HCT116 (cell line): ENCODE data around the gene CXCR5. TPM values are rescaled to one million over a fixed set of nuclear protein-coding genes. Genes with fewer than 3 reads are reported as not detected.

Source experiments
- ATAC-seq: fragments of 200-7000 bp; cut with Tn5 transposase; 2 replicates; pipeline ENCODE4 v1.9.1; 2020; ENCODE audit warnings: mild to moderate bottlenecking, moderate library complexity
- BruUV-seq: library from RNA; stranded (reverse); fragments of 400-500 nt; replicated peaks from 2 replicates; lab custom pipeline; 2021; lab: Mats Ljungman, UMichigan
- CTCF ChIA-PET: fragments of 300-600 bp; sonication (Branson Sonifier 250); formaldehyde crosslinking; loops from one replicate; lab custom pipeline; 2021; ENCODE audit warnings: antibody characterized with exemption; lab: Charles Lee
- POLR2A ChIA-PET: fragments of 300-600, 350-600 bp; sonication (Branson Sonifier 250); formaldehyde crosslinking; loops from one replicate; lab custom pipeline; 2021; ENCODE audit warnings: antibody characterized with exemption; lab: Charles Lee
- RAD21 ChIA-PET, 2 experiments: fragments of 300-600 bp; sonication (Branson Sonifier 250); formaldehyde crosslinking; loops; one replicate each; lab custom pipeline; 2023; ENCODE audit warnings: low total read pairs in 2 of 2; ENCODE audit not compliant: uncharacterized antibody in 2 of 2, unreplicated experiment in 2 of 2, low non-redundant PET in 1 of 2; lab: Charles Lee
- DNase-seq: peaks from one replicate; pipeline ENCODE4 v3.0.0-alpha.2; 2010; ENCODE audit warnings: low read depth, low spot score
- H2AFZ ChIP-seq: fragments of 200-600 bp; shearing (Covaris generic), sonication (generic); 2 replicates; pipeline ENCODE4 v1.6.1; 2017; ENCODE audit warnings: low read depth, mixed run types, mixed read lengths, antibody characterized with exemption, low read length; ENCODE audit not compliant: poor library complexity, severe bottlenecking
- H3K27ac ChIP-seq: 2 replicates; pipeline ENCODE4 v1.5.1; 2012; ENCODE audit warnings: low read depth, low read length
- H3K27me3 ChIP-seq: fragments of 200-600 bp; sonication (generic); 2 replicates; pipeline ENCODE4 v1.6.1; 2016; ENCODE audit warnings: mixed run types, low read length, mixed read lengths; ENCODE audit not compliant: insufficient read depth
- H3K36me3 ChIP-seq, 2 experiments: fragments of 200-500 bp in 1 of 2; fragments of 200-600 bp in 1 of 2; sonication (Bioruptor generic) in 1 of 2; sonication (generic) in 1 of 2; 2 replicates each; pipeline versions ENCODE4 v1.5.1 to v1.6.1; 2014 to 2016; ENCODE audit warnings: low read length in 2 of 2, inconsistent platforms in 1 of 2, mixed read lengths in 1 of 2, mixed run types in 1 of 2; ENCODE audit not compliant: insufficient read depth in 2 of 2, control insufficient read depth in 1 of 2
- H3K4me1 ChIP-seq, 2 experiments: fragments of 200-600 bp in 1 of 2; sonication (generic) in 1 of 2; 2 replicates each; pipeline versions ENCODE4 v1.5.1 to v1.6.1; 2012 to 2017; ENCODE audit warnings: low read length in 2 of 2, inconsistent platforms in 1 of 2, mild to moderate bottlenecking in 1 of 2, mixed read lengths in 1 of 2, mixed run types in 1 of 2, moderate library complexity in 1 of 2; ENCODE audit not compliant: insufficient read depth in 2 of 2, control insufficient read depth in 1 of 2
- H3K4me2 ChIP-seq: fragments of 200-600 bp; sonication (generic); 2 replicates; pipeline ENCODE4 v1.6.1; 2017; ENCODE audit warnings: mixed run types, low read length, mixed read lengths
- H3K4me3 ChIP-seq, 2 experiments: fragments of 200-600 bp in 1 of 2; sonication (generic) in 1 of 2; replicated peaks in 1 of 2; 2 replicates each; pipeline ENCODE4 v1.5.1; 2011 to 2016; ENCODE audit warnings: low read length in 2 of 2, control low read depth in 1 of 2, low read depth in 1 of 2, mild to moderate bottlenecking in 1 of 2, mixed read lengths in 1 of 2, mixed run types in 1 of 2
- H3K79me2 ChIP-seq: fragments of 200-600 bp; sonication (generic); 2 replicates; pipeline ENCODE4 v1.6.1; 2017; ENCODE audit warnings: mild to moderate bottlenecking, mixed run types, low read length, moderate library complexity, mixed read lengths; ENCODE audit not compliant: insufficient read depth
- H3K9ac ChIP-seq: fragments of 200-600 bp; sonication (generic); 2 replicates; pipeline ENCODE4 v1.6.1; 2016; ENCODE audit warnings: low read length, mixed read lengths
- H3K9me2 ChIP-seq: fragments of 200-600 bp; sonication (generic), shearing (Covaris generic); 2 replicates; pipeline ENCODE4 v1.6.1; 2017; ENCODE audit warnings: mixed run types, mild to moderate bottlenecking, moderate library complexity; ENCODE audit not compliant: insufficient read depth
- H3K9me3 ChIP-seq, 2 experiments: fragments of 200-500 bp in 1 of 2; fragments of 200-600 bp in 1 of 2; sonication (Bioruptor generic) in 1 of 2; sonication (generic) in 1 of 2; 2 replicates each; pipeline ENCODE4 v1.6.1; 2014 to 2017; ENCODE audit warnings: low read length in 2 of 2, mixed read lengths in 2 of 2, inconsistent platforms in 1 of 2, low read depth in 1 of 2, mild to moderate bottlenecking in 1 of 2, mixed run types in 1 of 2, moderate library complexity in 1 of 2; ENCODE audit not compliant: control insufficient read depth in 1 of 2, insufficient read depth in 1 of 2
- H4K20me1 ChIP-seq: fragments of 200-600 bp; sonication (generic), shearing (Covaris generic); 2 replicates; pipeline ENCODE4 v1.6.1; 2017; ENCODE audit warnings: mixed run types, mild to moderate bottlenecking, moderate library complexity; ENCODE audit not compliant: insufficient read depth
- CBX3 ChIP-seq: IDR thresholded peaks from 2 replicates; pipeline ENCODE4 v1.6.1; 2012; ENCODE audit warnings: low read depth
- ELF1 ChIP-seq: IDR thresholded peaks from 2 replicates; pipeline ENCODE4 v1.6.1; 2012; ENCODE audit warnings: low read depth, borderline replicate concordance
- EZH2 ChIP-seq: fragments of 200-600 bp; sonication (generic); IDR thresholded peaks from 2 replicates; pipeline ENCODE4 v1.6.1; 2017; ENCODE audit warnings: antibody characterized with exemption, mixed run types
- EZH2phosphoT487 ChIP-seq: fragments of 200-600 bp; IDR thresholded peaks from 2 replicates; pipeline ENCODE4 v1.6.1; 2018; ENCODE audit warnings: antibody characterized with exemption, borderline replicate concordance
- FOSL1 ChIP-seq: IDR thresholded peaks from 2 replicates; pipeline ENCODE4 v1.6.1; 2012; ENCODE audit warnings: low read depth
- POLR2A ChIP-seq: IDR thresholded peaks from 2 replicates; pipeline ENCODE4 v1.7.0; 2011; ENCODE audit warnings: borderline replicate concordance; ENCODE audit not compliant: insufficient read depth, insufficient read length; ENCODE audit errors: extremely low read depth
- SIN3A ChIP-seq: IDR thresholded peaks from 2 replicates; pipeline ENCODE4 v1.6.1; 2012; ENCODE audit warnings: low read depth
- SRF ChIP-seq: IDR thresholded peaks from 2 replicates; pipeline ENCODE4 v1.6.1; 2012; ENCODE audit warnings: low read depth
- TCF7L2 ChIP-seq: IDR thresholded peaks from 2 replicates; pipeline ENCODE4 v1.7.0; 2011; ENCODE audit warnings: borderline replicate concordance, inconsistent platforms; ENCODE audit not compliant: insufficient read depth, insufficient read length; ENCODE audit errors: extremely low read depth
- YY1 ChIP-seq: IDR thresholded peaks from 2 replicates; pipeline ENCODE4 v1.6.1; 2011; ENCODE audit warnings: low read length, low read depth, moderate library complexity, mild to moderate bottlenecking; ENCODE audit not compliant: insufficient replicate concordance; ENCODE audit errors: extremely low read depth
- ZNF274 ChIP-seq: fragments of 200-500 bp; sonication (Bioruptor generic); IDR thresholded peaks from 2 replicates; pipeline ENCODE4 v1.6.1; 2014; ENCODE audit warnings: mild to moderate bottlenecking, low read depth, low read length, inconsistent platforms
- intact Hi-C: fragments of 100-400 bp; cut with micrococcal nuclease; formaldehyde crosslinking; loops from 2 replicates; pipeline ENCODE4 v1.10.0; 2022
- total RNA-seq: library from RNA; stranded (reverse); gene quantifications from one replicate; pipeline ENCODE4 v1.2.1, GENCODE V29; 2021; ENCODE audit not compliant: unreplicated experiment
- TF ChIP-seq, protein P1 (sequence below): IDR thresholded peaks from 2 replicates; pipeline ENCODE4 v1.6.1; 2012
- TF ChIP-seq, protein P2 (sequence below): IDR thresholded peaks from 2 replicates; pipeline ENCODE4 v1.6.1; 2011; ENCODE audit warnings: mild to moderate bottlenecking, low read length, moderate library complexity; ENCODE audit not compliant: insufficient replicate concordance; ENCODE audit errors: extremely low read depth
- TF ChIP-seq, protein P3 (sequence below): IDR thresholded peaks from 2 replicates; pipeline ENCODE4 v1.6.1; 2012; ENCODE audit warnings: low read depth
- TF ChIP-seq, protein P4 (sequence below), 3 experiments: fragments of 200-600 bp in 1 of 3; sonication (generic) in 1 of 3; IDR thresholded peaks in 2 of 3; conservative IDR thresholded peaks in 1 of 3; 2 replicates each; pipeline ENCODE4 v1.5.1; 2012 to 2017; ENCODE audit warnings: low read depth in 2 of 3, low read length in 2 of 3, antibody characterized with exemption in 1 of 3, borderline replicate concordance in 1 of 3, control low read depth in 1 of 3, mild to moderate bottlenecking in 1 of 3, mixed read lengths in 1 of 3, mixed run types in 1 of 3, moderate library complexity in 1 of 3; ENCODE audit not compliant: insufficient read depth in 1 of 3
- TF ChIP-seq, protein P5 (sequence below): IDR thresholded peaks from 2 replicates; pipeline ENCODE4 v1.6.1; 2012

The CXCR5 gene
- total RNA-seq, 1 experiment from 2014 or later: not detected

DNA sequence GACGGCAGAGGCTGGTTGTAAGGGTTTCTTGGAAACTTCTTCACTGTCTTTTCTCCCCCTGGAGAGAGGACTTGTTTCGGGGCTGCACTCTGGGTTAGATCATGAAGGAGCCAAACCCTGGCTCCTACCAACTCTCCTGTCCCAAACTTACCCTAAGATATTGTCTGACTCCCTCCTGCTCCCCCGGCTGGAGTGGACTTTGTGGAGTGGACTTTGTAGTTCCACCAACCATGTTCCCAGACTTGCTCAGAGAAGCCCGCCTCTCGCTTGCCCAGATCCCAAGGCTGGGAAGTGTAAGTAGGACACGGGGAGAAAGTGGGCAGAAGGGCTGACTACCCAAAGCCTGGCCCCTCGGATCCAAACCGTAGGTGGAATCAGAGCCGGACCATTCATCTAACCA, 1.2 kb downstream of the CXCR5 start:
- intact Hi-C loops: no loop called here
- H3K9me3 ChIP-seq: no peaks in the 10 kb centered on the region
- no peaks in the 10 kb centered on the region for H3K27me3 ChIP-seq
- POLR2A ChIA-PET: no interaction called here
- CTCF ChIA-PET: no interaction called here
- no peak overlapping the region for H3K4me3 ChIP-seq
- H3K4me2 ChIP-seq: no peak overlapping the region
- no peaks in the 10 kb centered on the region for H4K20me1 ChIP-seq
- H3K36me3 ChIP-seq: no peaks in the 10 kb centered on the region
- no peaks in the 10 kb centered on the region for H3K79me2 ChIP-seq
- H3K9me2 ChIP-seq: no peaks in the 10 kb centered on the region
- no peak for DNase-seq
- no peak overlapping the region for H3K27ac ChIP-seq
- no TSS peak for BruUV-seq
- no peak overlapping the region for H3K9ac ChIP-seq
- RAD21 ChIA-PET: no interaction called here
- no peak for ATAC-seq
- peaks cover 20 to 30% of the 10 kb centered on the region in 2 experiments for H3K4me1 ChIP-seq
- H2AFZ ChIP-seq: no peak overlapping the region
- TF ChIP-seq, protein P1, sequence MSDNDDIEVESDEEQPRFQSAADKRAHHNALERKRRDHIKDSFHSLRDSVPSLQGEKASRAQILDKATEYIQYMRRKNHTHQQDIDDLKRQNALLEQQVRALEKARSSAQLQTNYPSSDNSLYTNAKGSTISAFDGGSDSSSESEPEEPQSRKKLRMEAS: no peak
- TF ChIP-seq TCF7L2 (no peak), ELF1 (no peak), EZH2phosphoT487 (no peak), POLR2A (no peak), SRF (no peak), FOSL1 (no peak), CBX3 (no peak), EZH2 (no peak), YY1 (no peak), SIN3A (no peak), ZNF274 (no peak)
- TF ChIP-seq, protein P2, sequence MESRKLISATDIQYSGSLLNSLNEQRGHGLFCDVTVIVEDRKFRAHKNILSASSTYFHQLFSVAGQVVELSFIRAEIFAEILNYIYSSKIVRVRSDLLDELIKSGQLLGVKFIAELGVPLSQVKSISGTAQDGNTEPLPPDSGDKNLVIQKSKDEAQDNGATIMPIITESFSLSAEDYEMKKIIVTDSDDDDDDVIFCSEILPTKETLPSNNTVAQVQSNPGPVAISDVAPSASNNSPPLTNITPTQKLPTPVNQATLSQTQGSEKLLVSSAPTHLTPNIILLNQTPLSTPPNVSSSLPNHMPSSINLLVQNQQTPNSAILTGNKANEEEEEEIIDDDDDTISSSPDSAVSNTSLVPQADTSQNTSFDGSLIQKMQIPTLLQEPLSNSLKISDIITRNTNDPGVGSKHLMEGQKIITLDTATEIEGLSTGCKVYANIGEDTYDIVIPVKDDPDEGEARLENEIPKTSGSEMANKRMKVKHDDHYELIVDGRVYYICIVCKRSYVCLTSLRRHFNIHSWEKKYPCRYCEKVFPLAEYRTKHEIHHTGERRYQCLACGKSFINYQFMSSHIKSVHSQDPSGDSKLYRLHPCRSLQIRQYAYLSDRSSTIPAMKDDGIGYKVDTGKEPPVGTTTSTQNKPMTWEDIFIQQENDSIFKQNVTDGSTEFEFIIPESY: no peak
- TF ChIP-seq, protein P3, sequence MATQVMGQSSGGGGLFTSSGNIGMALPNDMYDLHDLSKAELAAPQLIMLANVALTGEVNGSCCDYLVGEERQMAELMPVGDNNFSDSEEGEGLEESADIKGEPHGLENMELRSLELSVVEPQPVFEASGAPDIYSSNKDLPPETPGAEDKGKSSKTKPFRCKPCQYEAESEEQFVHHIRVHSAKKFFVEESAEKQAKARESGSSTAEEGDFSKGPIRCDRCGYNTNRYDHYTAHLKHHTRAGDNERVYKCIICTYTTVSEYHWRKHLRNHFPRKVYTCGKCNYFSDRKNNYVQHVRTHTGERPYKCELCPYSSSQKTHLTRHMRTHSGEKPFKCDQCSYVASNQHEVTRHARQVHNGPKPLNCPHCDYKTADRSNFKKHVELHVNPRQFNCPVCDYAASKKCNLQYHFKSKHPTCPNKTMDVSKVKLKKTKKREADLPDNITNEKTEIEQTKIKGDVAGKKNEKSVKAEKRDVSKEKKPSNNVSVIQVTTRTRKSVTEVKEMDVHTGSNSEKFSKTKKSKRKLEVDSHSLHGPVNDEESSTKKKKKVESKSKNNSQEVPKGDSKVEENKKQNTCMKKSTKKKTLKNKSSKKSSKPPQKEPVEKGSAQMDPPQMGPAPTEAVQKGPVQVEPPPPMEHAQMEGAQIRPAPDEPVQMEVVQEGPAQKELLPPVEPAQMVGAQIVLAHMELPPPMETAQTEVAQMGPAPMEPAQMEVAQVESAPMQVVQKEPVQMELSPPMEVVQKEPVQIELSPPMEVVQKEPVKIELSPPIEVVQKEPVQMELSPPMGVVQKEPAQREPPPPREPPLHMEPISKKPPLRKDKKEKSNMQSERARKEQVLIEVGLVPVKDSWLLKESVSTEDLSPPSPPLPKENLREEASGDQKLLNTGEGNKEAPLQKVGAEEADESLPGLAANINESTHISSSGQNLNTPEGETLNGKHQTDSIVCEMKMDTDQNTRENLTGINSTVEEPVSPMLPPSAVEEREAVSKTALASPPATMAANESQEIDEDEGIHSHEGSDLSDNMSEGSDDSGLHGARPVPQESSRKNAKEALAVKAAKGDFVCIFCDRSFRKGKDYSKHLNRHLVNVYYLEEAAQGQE: no peak
- TF ChIP-seq, protein P4, sequence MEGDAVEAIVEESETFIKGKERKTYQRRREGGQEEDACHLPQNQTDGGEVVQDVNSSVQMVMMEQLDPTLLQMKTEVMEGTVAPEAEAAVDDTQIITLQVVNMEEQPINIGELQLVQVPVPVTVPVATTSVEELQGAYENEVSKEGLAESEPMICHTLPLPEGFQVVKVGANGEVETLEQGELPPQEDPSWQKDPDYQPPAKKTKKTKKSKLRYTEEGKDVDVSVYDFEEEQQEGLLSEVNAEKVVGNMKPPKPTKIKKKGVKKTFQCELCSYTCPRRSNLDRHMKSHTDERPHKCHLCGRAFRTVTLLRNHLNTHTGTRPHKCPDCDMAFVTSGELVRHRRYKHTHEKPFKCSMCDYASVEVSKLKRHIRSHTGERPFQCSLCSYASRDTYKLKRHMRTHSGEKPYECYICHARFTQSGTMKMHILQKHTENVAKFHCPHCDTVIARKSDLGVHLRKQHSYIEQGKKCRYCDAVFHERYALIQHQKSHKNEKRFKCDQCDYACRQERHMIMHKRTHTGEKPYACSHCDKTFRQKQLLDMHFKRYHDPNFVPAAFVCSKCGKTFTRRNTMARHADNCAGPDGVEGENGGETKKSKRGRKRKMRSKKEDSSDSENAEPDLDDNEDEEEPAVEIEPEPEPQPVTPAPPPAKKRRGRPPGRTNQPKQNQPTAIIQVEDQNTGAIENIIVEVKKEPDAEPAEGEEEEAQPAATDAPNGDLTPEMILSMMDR (IDR thresholded peaks at IDR 0.05 in 2 of 3, conservative IDR thresholded peaks at IDR 0.05 in 1 of 3; ENCODE audit: borderline replicate concordance in 1 of 3, insufficient read depth in 1 of 3, low read depth in 2 of 3, low read length in 2 of 3): no peak
- TF ChIP-seq, protein P5, sequence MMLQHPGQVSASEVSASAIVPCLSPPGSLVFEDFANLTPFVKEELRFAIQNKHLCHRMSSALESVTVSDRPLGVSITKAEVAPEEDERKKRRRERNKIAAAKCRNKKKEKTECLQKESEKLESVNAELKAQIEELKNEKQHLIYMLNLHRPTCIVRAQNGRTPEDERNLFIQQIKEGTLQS: no peak
- TF ChIP-seq, all 23 proteins: peak for 0
